ENCODE measurements around the gene RPS6KA5. TPM values are rescaled to one million over a fixed set of nuclear protein-coding genes. Genes with fewer than 3 reads are reported as not detected.

Gene RPS6KA5
- total RNA-seq, 1 donor from 2014 or later: 12.8 TPM

DNA sequence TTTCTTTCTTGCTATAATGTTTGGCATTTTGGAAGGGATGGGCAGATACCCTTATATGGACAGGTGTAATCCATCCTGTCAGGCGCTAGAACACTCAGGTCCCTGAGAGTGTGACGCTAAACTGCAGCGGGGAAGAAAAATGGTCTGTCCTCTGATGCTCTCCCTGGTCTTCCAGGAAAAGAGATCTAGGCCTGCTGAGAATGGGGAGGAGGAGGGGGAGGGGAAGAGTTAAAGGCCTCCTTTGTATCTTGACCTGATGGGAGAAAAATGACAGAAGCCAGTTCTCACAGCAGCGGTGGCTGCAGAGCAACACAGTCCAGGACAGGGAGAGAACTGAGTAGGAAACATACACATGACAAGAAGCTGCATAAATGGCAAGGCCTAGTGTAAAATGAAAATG is 61.1 kb downstream of the RPS6KA5 start:
- DNase-seq (ENCODE audit: low spot score in 2 of 2, unreplicated experiment in 2 of 2): no peak
- peaks cover 2% of the 10 kb centered on the region for H3K36me3 Mint-ChIP-seq
- peaks cover 8% of the 10 kb centered on the region for H3K4me1 Mint-ChIP-seq
- H3K27ac Mint-ChIP-seq: peak overlapping the region; percentile 74
- TF ChIP-seq, protein P1, sequence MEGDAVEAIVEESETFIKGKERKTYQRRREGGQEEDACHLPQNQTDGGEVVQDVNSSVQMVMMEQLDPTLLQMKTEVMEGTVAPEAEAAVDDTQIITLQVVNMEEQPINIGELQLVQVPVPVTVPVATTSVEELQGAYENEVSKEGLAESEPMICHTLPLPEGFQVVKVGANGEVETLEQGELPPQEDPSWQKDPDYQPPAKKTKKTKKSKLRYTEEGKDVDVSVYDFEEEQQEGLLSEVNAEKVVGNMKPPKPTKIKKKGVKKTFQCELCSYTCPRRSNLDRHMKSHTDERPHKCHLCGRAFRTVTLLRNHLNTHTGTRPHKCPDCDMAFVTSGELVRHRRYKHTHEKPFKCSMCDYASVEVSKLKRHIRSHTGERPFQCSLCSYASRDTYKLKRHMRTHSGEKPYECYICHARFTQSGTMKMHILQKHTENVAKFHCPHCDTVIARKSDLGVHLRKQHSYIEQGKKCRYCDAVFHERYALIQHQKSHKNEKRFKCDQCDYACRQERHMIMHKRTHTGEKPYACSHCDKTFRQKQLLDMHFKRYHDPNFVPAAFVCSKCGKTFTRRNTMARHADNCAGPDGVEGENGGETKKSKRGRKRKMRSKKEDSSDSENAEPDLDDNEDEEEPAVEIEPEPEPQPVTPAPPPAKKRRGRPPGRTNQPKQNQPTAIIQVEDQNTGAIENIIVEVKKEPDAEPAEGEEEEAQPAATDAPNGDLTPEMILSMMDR (IDR thresholded peaks at IDR 0.05; ENCODE audit: unreplicated experiment): no peak
- no peaks in the 10 kb centered on the region for H3K9me3 Mint-ChIP-seq
- no peaks in the 10 kb centered on the region for H3K27me3 Mint-ChIP-seq (ENCODE audit: low read depth)
- H3K4me3 Mint-ChIP-seq: no peak overlapping the region

DNA sequence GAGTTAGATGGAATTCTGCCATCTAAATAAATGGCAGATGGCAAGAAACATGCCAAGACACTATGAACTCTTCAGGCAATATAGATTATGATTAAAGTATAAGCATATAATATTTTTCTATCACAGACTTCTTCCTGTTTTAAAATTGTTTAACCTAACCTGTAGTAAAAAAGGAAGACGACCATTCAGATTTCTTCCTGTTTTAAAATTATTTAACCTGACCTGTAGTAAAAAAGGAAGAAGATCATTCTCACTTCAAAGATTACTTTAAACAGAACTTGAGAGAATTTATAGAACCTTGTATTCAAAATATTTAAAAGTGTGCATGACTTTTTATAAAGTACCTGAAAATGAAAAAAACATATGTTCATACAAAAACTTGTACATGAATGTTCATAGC is 63.5 kb downstream of the RPS6KA5 start:
- H3K27me3 Mint-ChIP-seq (ENCODE audit: low read depth): no peaks in the 10 kb centered on the region
- H3K36me3 Mint-ChIP-seq: peaks cover 11% of the 10 kb centered on the region
- peaks cover 8% of the 10 kb centered on the region for H3K9me3 Mint-ChIP-seq
- TF ChIP-seq, protein P1 (IDR thresholded peaks at IDR 0.05; ENCODE audit: unreplicated experiment): no peak
- no peak overlapping the region for H3K4me3 Mint-ChIP-seq
- H3K4me1 Mint-ChIP-seq: peaks cover 8% of the 10 kb centered on the region
- no peak overlapping the region for H3K27ac Mint-ChIP-seq
- no peak for DNase-seq (ENCODE audit: low spot score in 2 of 2, unreplicated experiment in 2 of 2)

DNA sequence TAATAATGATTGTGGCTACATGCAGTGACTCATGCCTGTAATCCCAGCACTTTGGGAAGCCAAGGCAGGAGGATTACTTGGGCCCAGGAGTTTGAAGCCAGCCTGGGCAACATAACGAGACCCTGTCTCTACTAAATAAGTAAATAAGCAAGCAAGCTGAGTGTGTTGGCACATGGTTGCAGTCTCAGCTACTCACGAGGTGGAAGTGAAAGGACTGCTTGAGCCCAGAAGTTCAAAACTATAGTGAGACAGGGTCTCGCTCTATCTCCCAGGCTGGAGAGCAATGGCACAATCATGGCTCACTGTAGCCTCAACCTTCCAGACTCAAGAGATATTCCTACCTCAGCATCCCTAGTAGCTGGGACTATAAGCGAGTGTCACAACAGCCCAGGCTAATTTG is 64.7 kb downstream of the RPS6KA5 start:
- peaks cover 8% of the 10 kb centered on the region for H3K9me3 Mint-ChIP-seq
- DNase-seq (ENCODE audit: low spot score in 2 of 2, unreplicated experiment in 2 of 2): no peak
- no peak overlapping the region for H3K27ac Mint-ChIP-seq
- H3K36me3 Mint-ChIP-seq: peaks cover 11% of the 10 kb centered on the region
- TF ChIP-seq, protein P1 (IDR thresholded peaks at IDR 0.05; ENCODE audit: unreplicated experiment): no peak
- H3K4me1 Mint-ChIP-seq: peaks cover 8% of the 10 kb centered on the region
- no peak overlapping the region for H3K4me3 Mint-ChIP-seq
- H3K27me3 Mint-ChIP-seq (ENCODE audit: low read depth): no peaks in the 10 kb centered on the region

DNA sequence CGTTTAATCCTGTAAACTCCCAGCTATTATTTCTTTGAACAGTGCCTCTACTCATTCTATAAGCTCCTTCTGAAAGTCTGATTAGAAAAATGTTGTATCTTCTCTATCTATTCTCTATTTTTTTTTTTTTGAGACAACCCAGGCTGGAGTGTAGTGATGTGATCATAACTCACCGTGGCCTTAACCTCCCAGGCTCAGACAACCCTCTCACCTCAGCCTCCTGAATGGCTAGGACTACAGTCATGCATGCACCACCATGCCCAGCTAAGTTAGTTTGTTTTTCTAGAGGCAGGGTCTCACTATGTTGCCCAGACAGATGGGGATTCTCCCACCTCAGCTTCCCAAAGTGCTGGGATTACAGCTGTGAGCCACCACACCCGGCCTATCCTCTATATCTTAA is 66.6 kb downstream of the RPS6KA5 start:
- TF ChIP-seq, protein P1 (IDR thresholded peaks at IDR 0.05; ENCODE audit: unreplicated experiment): no peak
- no peak overlapping the region for H3K4me3 Mint-ChIP-seq
- H3K9me3 Mint-ChIP-seq: peaks cover 8% of the 10 kb centered on the region
- H3K36me3 Mint-ChIP-seq: peaks cover 11% of the 10 kb centered on the region
- no peaks in the 10 kb centered on the region for H3K27me3 Mint-ChIP-seq (ENCODE audit: low read depth)
- H3K4me1 Mint-ChIP-seq: peaks cover 3% of the 10 kb centered on the region
- DNase-seq (ENCODE audit: low spot score in 2 of 2, unreplicated experiment in 2 of 2): no peak
- no peak overlapping the region for H3K27ac Mint-ChIP-seq

DNA sequence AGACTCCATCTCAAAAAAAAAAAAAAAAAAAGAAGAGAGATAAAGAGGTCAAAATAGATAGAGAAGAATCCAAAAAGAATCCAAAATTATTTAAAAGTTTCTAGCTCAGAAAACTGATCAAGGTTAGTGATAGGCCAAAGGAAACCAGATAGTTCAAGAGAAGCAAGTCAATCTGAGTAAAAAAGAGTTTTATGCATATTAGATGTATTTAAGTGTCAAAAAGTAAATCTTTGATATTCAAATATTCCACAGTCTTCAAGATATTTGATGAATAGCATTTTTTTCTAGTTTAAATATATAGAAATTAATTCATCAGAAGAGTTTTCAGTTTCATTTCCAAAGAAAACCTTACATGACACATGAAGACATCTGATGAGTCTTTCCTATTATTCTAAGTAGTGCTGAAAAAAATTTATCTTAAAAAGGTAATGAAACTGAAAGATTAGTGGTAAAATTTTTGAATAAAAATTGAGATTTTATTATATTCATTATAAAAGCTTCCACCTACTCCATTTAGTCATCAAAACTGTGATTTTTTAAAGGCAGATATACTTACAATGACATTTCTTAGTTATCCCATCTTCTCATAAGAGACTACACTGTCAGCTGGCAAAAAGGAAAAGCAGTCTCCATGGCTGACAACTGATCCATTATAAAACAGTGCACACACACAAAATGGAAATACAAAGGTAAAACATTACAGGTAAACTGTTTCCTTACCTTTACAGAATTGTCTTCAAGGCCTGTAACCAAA is 68.6 kb downstream of the RPS6KA5 start:
- H3K27me3 Mint-ChIP-seq (ENCODE audit: low read depth): no peaks in the 10 kb centered on the region

More for the DNA sequence above, 68.6 kb downstream of the RPS6KA5 start:
- TF ChIP-seq, protein P1 (IDR thresholded peaks at IDR 0.05; ENCODE audit: unreplicated experiment): no peak
- peaks cover 8% of the 10 kb centered on the region for H3K9me3 Mint-ChIP-seq
- no peak overlapping the region for H3K4me3 Mint-ChIP-seq
- peaks cover 9% of the 10 kb centered on the region for H3K36me3 Mint-ChIP-seq
- peaks cover 3% of the 10 kb centered on the region for H3K4me1 Mint-ChIP-seq
- H3K27ac Mint-ChIP-seq: no peak overlapping the region
- no peak for DNase-seq (ENCODE audit: low spot score in 2 of 2, unreplicated experiment in 2 of 2)
